GM18498 (cell line): ENCODE data around the gene LAIR2.
"Not testable (repeated sequence)": the region's sequence is repeated elsewhere in the genome, so short reads cannot be mapped to it uniquely, and the experiment has no call there.

ENCODE experiments used
- ATAC-seq: cut with Tn5 transposase; IDR thresholded peaks from one replicate; pipeline ENCODE4 v1.9.1; 2021; ENCODE audit warnings: mild to moderate bottlenecking, moderate library complexity; ENCODE audit not compliant: unreplicated experiment

The LAIR2 gene

DNA sequence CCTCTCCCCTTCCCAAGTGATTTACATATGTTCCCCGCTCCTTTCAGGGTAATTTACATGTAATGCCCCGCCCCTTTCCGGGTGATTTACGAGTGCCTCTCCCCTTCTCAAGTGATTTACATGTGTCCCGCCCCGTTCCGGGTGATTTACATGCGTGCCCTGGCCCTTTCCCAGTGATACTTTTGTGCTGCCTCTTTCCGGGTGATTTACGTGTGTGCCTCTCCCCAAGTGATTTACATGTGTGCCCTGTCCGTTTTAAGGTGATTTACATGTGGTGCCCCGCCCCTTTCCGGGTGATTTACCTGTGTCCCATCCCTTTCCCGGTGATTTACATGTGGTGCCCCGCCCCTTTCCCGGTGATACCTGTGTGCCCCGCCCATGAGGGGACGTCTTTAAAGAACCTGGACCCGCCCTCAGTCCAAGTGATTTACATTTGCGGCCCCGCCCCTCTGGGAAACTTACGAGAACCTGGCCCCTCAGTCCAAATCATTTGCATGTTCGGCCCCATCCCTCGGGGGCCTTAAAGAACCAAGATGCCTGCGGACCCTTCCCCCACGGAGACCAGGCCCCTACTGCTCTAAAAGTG lies 38.5 kb upstream of the LAIR2 start:
- peak; percentile 40 for ATAC-seq

DNA sequence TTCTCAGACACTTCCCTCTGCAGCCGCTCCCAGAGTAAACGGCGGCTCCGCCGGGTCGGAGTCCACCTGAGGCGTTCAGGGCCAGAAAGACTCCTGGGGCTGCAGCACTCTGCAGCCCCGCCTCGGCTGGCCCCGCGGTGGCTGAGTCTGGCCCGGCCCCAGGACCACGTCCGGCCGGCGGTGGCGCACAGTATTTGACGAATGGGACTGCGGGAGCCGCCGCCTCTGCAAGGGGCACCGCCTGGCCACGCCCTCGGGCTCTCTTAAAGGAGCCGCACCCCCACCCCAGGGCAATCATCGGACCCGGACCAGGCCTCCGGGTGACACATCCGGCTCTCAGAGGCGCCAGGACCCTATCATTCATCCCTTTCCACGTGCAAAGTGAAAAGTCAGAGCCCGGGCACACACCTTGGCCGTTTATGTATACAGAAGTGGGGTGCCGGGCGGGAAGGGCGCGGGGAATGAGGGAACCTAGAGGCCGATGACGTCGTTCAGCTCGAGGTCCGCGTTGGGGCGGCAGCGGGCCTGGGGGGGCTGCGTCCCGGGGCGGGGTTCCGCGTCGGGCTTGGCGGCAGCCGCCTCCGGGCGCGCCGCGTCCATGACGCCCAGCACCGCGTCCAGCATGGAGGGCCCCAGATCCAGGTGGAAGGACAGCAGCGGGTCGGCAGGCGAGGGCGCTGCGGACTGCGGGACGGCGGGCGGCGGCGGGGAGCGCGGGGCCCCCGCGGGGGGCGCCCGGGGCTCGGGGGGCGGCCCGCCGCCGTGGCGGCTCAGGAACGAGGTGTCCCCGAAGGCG lies 37.8 kb upstream of the LAIR2 start:
- peak; percentile 51 for ATAC-seq

DNA sequence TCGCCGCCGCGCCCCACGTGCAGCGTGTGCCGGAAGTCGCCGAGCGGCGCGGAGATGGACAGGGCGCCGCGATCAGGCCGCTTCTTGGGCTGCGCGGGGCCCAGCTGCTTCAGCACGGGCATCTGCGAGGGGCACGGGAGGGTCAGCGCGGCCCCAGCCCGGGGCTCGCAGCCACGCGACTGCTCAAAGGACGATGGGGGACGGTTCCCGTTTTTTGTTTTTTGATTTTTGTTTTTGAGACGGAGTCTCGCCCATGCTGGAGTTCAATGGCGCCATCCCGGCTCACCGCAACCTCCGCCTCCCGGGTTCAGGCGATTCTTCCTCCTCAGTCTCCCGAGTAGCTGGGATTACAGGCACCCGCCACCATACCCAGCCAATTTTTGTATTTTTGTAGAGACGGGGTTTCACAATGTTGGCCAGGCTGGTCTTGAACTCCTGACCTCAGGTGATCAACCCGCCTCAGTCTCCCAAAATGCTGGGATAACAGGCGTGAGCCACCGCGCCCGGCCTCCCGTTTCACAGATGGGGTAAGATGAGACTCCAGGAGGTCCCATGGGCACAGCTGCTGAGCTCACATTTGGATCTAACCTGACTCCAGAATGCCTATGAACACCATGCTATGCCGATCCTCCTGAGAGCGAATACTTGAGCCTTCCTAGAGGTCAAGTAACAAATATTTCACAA lies 37.1 kb upstream of the LAIR2 start:
- ATAC-seq, result no peak

DNA sequence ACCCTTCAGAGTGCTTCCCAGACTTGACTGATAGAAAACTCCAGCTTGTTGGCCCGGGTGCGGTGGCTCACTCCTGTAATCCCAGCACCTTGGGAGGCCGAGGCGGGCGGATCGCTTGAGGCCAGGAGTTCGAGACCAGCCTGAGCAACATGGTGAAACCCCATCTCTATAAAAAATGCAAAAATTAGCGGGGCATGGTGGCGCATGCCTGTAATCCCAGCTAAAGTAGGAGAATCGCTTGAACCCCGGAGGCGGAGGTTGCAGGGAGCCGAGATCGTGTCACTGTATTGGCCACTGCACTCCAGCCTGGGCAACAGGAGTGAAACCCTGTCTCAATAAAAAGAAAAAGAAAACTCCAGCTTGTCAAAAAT lies 36.5 kb upstream of the LAIR2 start:
- not testable (repeated sequence) for ATAC-seq

DNA sequence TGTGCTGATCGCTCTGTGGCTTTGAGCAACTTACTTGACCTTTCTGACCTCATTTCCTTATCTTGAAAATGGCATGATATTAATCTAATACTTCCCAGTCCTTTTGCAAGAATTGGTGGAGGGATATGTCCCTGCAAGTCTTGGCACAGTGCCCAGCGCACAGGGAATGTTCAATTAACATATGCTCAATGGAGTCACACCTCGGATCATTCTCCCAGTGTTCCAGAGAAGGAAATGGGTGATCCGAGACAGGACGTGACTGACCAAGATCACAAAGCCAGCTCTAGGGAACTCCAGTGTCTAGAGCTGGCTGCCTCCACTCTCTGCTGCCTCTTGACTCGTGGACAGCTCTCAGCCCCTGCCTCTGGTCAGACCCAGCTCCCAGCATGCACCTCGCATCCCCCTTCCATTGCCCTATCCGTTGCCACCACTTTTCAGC lies 33.1 kb upstream of the LAIR2 start:
- no peak for ATAC-seq

DNA sequence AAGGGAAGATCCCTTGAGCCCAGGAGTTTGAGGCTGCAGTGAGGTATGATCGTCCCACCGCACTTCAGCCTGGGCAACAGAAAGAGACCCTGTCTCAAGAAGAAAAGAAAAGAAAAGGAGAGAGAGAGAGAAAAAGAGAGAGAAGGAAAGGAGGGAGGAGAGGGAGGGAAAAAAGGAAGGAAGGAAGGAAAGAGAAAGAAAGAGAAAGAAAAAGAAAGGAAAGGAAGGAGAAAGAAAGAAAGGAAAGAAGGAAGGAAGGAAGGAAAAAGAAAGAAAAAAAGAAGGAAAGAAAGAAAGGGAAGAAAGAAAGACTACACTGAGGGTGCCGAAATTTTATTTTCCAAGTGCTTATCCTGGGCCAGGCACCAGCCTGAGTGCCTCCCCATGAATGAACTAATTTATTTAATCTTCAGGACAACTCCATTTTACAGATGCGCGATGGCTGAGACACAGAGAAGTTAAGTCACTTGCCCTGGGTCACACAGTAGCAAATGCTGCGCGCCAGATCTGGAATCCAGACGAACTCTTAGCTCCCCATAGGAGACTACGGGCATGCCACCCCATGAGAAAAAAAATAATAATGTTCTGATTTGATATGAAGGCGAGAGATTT lies 32.2 kb upstream of the LAIR2 start:
- no peak for ATAC-seq

DNA sequence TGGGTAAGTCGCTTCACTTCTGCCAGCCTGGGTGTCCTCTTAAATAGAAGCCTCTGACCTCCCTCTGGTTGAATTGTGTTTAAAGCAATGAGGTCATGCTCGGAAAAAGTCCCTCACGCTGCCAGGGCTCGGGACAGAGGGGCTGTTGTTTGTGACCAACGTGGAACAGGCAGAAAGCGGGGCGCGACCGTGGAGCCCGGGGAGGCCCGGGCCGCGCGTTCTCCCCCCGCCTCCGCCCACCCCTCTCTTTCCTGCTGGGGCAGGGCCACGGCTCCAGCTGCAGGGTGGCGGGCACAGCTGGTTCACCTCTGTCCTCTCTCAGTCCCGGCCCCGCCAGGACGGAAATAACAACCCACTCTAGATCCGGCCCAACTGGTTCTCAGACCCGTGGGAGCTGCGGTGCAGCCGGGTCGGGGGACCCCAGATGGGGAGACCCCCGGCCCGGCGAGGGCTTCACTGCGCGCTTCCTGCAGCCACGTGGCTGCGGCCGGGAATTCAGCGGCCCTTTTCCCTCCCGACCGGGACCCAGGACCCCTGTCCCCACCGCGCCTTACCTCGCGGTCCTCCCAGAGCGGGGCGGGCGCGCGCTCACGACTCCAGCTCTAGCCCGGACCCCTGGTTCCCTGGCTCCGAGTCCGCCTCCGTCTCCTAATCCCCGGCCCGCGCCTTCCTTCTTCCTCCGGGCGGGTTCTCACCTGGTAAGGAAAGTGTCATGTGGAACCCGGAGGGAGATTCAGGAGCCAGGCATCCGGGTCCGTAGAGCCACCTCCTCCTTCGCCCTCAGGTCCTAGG lies 31.4 kb upstream of the LAIR2 start:
- ATAC-seq, result no peak

DNA sequence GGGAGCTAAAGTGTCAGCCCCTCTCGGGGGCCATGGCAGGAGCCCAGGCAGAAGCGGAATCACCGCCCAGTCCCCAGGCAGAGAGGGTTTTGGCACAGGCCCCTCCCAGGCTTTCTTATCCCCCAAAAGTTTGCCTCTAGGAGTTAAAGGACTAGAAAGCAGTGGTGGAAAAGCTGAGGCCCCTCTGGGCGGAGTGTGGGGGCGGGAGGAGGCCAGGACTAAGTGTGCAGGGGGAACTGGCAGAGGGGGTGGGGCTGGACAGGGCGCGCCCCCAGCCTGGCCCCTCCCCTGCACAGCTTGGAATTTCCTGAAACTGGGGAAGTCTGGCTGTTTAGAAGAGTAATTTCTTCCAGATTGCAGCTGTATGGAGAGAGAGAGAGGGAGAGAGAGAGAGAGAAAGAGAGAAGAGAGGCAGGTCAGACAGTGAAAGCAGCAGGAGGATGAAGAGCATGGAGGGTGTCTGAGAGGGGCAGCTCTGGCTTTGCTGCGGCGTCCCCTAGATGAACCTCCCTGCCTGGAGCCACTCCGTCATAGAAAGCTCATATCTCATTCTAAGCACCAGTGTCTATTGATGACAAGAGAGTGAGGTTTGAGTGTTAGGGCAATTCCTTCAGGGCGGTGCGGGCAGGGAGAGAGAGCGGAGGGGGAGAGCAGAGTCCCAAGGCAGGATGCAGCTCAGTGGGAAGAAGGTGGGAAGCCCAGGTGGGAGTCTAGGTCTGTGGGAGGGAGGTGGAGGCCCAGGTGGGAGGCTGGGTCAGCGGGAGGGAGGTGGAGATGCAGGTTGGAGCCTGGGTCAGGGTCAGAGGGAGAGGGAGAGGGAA lies 29.4 kb upstream of the LAIR2 start, which contains the start of gene CDC42EP5:
CDC42EP5 (minus strand) TSS at position 226 of the 821 bp plus-strand sequence. CDS start 7,749 bp downstream, outside the sequence.
- no peak for ATAC-seq

DNA sequence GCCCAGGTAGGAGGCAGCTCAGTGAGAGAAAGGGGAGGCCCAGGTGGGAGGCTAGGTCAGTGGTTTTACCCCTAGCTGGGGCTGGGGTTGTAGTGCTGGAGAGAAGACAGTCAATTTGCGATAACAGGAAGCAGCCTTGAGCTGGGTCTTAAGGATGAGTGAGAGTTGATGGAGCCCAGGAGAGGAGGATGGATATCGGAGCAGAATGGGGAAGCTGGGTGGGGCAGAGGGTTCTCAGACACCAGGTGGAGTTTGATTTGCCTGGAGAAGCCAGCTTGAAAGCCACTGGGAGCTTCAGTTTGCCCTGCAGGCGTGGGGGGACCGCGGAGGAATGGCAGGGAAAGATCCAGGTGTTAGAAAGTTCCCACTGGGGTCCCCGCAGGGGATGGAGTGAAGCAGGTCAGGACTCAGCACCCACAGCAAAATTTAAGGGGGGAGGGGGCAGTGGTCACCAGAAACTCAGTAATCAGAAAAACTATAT lies 28.7 kb upstream of the LAIR2 start:
- no peak for ATAC-seq

DNA sequence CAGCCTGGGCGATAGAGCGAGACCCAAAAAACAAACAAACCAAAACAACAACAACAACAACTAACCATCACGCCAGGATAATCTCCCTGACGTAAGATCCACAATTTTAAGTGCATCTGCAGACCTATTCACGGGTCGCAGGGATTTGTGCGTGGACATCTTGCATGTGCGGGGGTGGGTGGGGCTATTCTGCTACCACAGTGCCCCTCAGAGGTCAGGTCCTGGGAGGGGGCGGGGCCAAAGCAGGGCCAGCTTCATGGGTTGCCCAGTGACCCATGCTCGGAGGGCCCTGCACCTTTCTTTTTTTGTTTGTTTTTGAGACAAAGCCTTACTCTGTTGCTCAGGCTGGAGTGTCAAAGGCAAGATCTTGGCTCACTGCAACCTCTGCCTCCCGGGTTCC lies 26.9 kb upstream of the LAIR2 start:
- ATAC-seq, result no peak

DNA sequence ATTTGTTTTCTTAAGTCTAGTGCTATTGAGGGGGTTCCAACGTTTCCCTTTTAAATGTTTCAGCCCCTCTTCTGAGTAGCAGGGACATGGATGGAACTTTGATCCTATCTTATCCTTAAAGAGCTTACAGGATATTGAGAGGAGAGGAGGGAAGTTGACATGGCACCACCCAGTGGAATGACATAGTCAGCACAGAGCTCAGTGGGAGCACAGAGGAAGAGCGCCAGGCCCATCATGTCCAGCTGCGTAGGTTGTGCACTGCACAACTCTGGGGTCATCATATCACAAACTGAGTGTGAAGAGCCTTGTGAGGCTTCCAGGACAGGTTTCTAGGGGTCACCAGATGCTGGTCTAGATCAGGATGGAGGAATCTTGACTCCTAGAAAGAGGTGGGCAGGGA lies 25.0 kb upstream of the LAIR2 start:
- no peak for ATAC-seq

DNA sequence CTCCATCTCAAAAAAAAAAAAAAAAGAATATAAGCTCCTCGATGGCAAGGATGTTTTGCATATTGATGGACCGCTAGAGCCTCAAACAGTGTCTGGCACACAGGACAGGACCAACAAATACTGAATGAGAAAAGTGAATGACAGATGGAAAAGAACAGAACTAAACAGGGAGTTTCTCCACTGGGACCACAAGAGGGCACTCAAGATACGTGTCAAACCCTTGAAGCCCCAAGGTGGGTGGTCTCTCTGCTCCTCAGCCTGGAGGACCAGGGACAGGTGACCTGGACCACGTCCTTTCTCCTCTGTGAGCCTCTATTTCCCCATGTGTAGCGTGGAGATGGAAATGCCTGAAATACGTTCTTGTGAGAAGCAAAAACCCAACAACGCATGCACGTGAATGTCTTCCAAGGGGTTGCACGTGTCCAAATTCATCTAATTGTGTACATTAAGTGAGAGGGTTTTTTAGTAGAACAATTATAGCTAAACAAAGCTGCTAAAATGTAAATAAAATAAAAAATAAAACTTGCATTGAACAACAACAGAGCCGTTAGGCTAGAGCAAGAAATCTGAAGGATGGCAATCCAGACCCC lies 23.9 kb upstream of the LAIR2 start:
- no peak for ATAC-seq

DNA sequence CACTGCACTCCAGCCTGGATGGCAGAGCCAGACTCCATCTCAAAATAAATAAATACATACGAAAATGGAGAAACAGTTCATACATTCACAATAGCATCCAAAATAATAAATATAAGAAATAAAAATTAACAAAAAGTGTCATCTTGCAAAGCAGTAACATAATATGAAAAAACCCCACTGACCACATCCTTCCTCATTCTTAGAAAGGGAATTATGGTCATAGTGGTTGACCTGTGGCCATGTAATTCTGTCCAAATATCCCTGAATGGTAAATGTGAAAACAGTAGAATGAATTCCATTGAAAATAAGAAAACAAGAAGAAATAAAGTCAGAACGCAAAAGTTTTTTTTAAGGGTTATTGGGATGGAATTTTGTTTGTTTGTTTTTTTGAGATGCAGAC lies 22.6 kb upstream of the LAIR2 start:
- ATAC-seq, result no peak

DNA sequence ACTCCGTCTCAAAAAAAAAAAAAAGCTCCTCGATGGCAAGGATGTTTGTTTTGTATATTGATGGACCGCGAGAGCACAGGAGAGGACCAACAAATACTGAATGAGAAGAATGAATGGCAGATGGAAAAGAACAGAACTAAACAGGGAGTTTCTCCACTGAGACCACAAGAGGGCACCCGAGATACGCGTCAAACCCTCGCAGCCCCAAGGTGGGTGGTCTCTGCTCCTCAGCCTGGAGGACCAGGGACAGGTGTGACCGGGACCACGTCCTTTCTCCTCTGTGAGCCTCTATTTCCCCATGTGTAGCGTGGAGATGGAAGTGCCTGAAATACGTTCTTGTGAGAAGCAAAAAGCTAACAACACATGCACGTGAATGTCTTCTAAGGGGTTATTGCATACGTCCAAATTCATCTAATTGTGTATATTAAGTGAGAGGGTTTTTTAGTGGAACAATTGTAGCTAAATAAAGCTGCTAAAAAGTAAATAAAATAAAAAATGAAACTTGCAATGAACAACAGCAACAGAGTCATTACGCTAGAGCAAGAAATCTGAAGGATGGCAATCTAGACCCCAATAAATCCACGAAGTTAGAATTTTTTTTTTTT lies 21.2 kb upstream of the LAIR2 start:
- ATAC-seq, result no peak

DNA sequence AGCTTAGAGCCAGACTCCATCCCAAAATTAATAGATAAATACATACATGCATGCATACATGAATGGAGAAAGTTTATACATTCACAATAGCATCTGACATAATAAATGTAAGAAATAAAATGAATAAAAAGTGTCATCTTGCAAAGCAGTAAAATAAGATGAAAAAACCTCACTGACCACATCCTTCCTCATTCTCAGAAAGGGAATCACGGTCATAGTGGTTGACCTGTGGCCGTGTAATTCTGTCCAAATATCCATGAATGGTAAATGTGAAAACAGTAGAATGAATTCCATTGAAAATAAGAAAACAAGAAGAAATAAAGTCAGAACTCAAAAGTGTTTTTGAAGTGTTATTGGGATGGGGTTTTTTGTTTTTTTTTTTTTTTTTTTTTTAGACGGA lies 19.7 kb upstream of the LAIR2 start:
- no peak for ATAC-seq

DNA sequence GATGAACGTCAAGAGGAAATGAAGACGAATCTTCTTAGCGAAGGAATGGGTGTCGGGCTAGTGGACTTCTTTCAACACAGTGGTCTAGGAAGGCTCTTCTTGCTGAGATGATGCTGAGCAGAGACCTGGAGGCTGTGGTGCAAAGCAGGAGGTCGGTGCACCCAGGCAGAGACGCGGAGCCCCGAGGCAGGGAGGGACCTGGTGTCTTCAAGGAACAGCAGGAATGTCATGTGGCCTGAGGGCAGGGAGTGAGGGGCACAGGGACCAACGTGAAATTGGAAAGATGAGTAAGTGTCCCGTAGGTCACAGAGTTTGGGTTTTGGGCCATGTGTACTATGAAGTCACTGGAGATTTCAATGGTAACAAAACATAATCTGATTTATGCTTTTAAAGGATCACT lies 18.2 kb upstream of the LAIR2 start:
- ATAC-seq, result no peak

DNA sequence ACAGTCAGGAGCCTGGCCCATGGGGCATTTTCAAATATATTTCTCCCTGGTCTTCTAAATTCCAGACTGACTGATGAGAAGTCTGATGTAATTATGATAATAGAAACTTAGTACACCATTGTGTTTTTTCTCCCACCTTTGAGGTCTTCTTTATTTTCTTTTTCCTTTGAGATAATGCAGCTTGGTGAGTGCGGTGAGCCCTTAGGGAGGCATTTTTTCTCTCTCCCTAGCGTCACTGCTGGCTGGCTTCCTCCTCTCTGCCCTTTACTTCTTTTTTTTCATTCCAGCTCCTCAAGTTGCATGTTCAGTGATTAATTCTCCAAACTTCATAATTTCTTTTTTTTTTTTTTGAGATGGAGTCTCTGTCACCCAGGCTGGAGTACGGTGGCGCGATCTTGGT lies 16.8 kb upstream of the LAIR2 start:
- no peak for ATAC-seq

DNA sequence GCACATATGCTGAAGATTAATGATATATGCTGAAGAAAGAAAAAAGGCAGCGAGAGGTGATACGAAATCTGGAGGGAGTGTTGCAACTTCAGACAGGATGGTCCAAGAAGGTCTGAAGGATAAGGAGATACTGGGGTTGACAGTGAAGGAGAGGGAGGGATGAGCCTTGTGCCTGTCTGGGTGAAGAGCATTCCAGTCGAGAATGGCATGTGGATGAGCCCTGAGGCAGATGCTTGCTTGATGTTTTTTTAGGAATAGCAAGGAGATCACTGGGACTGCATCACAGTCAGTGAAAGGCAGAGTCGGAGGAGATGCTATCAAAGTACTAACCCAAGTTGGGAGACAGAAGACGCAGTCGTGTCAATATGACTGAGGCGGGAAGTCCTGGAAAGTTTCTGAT lies 13.3 kb upstream of the LAIR2 start:
- ATAC-seq, result no peak

DNA sequence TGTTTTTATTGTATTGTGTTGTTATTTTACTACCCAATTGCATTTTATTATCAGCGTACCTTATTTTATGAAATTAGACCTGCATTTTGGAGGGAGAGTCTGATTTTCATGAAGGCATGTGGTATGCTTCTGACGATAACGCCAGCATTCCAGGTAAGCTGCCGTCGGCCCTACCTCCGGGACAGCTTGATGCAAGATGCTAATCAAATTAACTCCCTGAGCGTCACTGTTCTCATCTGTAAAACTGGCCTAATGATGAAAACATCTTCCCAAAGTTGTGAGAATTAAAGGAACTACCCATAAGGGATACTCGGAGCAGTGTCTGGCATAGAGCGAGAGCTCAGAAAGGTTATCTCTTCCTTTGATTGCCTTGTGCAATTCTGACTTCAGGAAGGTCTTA lies 12.9 kb upstream of the LAIR2 start:
- no peak for ATAC-seq
